Fibroblast of lung (primary cell): ENCODE data around the gene GNG3.

ENCODE experiments used
- CTCF ChIP-seq, 2 donors: IDR thresholded peaks in 1 of 2; conservative IDR thresholded peaks in 1 of 2; 1 replicate in 1 of 2; 2 replicates in 1 of 2; pipeline ENCODE4 v1.5.1; 2011 to 2012; ENCODE audit warnings: low read length in 2 of 2, control low read depth in 1 of 2, inconsistent platforms in 1 of 2, low read depth in 1 of 2, mild to moderate bottlenecking in 1 of 2
- EZH2 ChIP-seq: IDR thresholded peaks from 2 replicates; pipeline ENCODE4 v1.5.1; 2012; ENCODE audit warnings: low read length, control low read depth, mild to moderate bottlenecking; ENCODE audit errors: missing control alignments

- TF ChIP-seq CTCF (conservative IDR thresholded peaks at IDR 0.05 in 1 of 2, IDR thresholded peaks at IDR 0.05 in 1 of 2; ENCODE audit: low read depth in 1 of 2, low read length in 2 of 2) (no peak), EZH2 (no peak)
Measured at GRCh38 chr11:62706850-62707247, 627 bp upstream of the GNG3 start.
